GM21717 (cell line): ENCODE results near the gene CORO6.

Source experiments
- ATAC-seq: cut with Tn5 transposase; IDR thresholded peaks from one replicate; pipeline ENCODE4 v1.9.1; 2021; ENCODE audit warnings: mild to moderate bottlenecking, moderate library complexity; ENCODE audit not compliant: unreplicated experiment

The CORO6 gene

GRCh38 chr17:29591737-29592608 lies 30.7 kb downstream of the CORO6 start:
- no peak for ATAC-seq

GRCh38 chr17:29591146-29591736 lies 31.5 kb downstream of the CORO6 start:
- ATAC-seq, result no peak

GRCh38 chr17:29590411-29591145 lies 32.1 kb downstream of the CORO6 start:
- no peak for ATAC-seq

- ATAC-seq, result peak; percentile 53
These were observed 32.9 kb downstream of the CORO6 start, which contains the start of gene GIT1 for GRCh38 chr17:29589524-29590410. Gene GIT1 (minus strand): TSS chr17:29589648. CDS start chr17:29589378, 270 bp downstream.

GRCh38 chr17:29588562-29589411 lies 33.9 kb downstream of the CORO6 start:
- ATAC-seq, result no peak

GRCh38 chr17:29588017-29588561 lies 34.6 kb downstream of the CORO6 start:
- no peak for ATAC-seq

GRCh38 chr17:29587591-29587990 lies 35.1 kb downstream of the CORO6 start:
- no peak for ATAC-seq

- ATAC-seq, result no peak
These were observed 35.8 kb downstream of the CORO6 start for GRCh38 chr17:29586676-29587469.

- no peak for ATAC-seq
These were observed 37.5 kb downstream of the CORO6 start for GRCh38 chr17:29585080-29585751.

- ATAC-seq, result no peak
These were observed 38.1 kb downstream of the CORO6 start for GRCh38 chr17:29584452-29585079.

GRCh38 chr17:29583324-29584248 lies 39.1 kb downstream of the CORO6 start:
- no peak for ATAC-seq

- no peak for ATAC-seq
These were observed 39.9 kb downstream of the CORO6 start for GRCh38 chr17:29582772-29583171.

GRCh38 chr17:29582254-29582765 lies 40.4 kb downstream of the CORO6 start:
- ATAC-seq, result no peak

- ATAC-seq, result no peak
These were observed 41.0 kb downstream of the CORO6 start for GRCh38 chr17:29581583-29582253.

GRCh38 chr17:29579866-29580771 lies 42.6 kb downstream of the CORO6 start:
- peak; percentile 56 for ATAC-seq
